HG03442 (cell line): ENCODE measurements around the gene PER2.
"Not testable (repeated sequence)": the region's sequence is repeated elsewhere in the genome, so short reads cannot be mapped to it uniquely, and the experiment has no call there.

Experiments
- ATAC-seq: cut with Tn5 transposase; IDR thresholded peaks from one replicate; pipeline ENCODE4 v1.9.1; 2021; ENCODE audit warnings: mild to moderate bottlenecking, moderate library complexity; ENCODE audit not compliant: unreplicated experiment

The PER2 gene

GRCh38 chr2:238287737-238288649 is at the start of gene PER2:
PER2 (minus strand) TSS chr2:238288610; CDS start chr2:238277936, 10,674 bp downstream.
- peak; percentile 36 for ATAC-seq

- no peak for ATAC-seq
Measured at GRCh38 chr2:238337846-238338245, 49.4 kb upstream of the PER2 start.

- ATAC-seq = no peak
Measured at GRCh38 chr2:238336793-238337444, 48.5 kb upstream of the PER2 start.

- no peak for ATAC-seq
Measured at GRCh38 chr2:238336151-238336550, 47.7 kb upstream of the PER2 start.

- ATAC-seq = not testable (repeated sequence)
Measured at GRCh38 chr2:238335591-238335990, 47.2 kb upstream of the PER2 start.

GRCh38 chr2:238334885-238335284 is 46.5 kb upstream of the PER2 start:
- no peak for ATAC-seq

GRCh38 chr2:238331916-238332315 is 43.5 kb upstream of the PER2 start:
- ATAC-seq = no peak

- ATAC-seq = no peak
Measured at GRCh38 chr2:238330391-238330790, 42.0 kb upstream of the PER2 start.

GRCh38 chr2:238327751-238328150 is 39.3 kb upstream of the PER2 start:
- ATAC-seq = no peak

GRCh38 chr2:238326801-238327365 is 38.5 kb upstream of the PER2 start:
- no peak for ATAC-seq

- ATAC-seq = no peak
Measured at GRCh38 chr2:238325694-238326093, 37.3 kb upstream of the PER2 start.

- not testable (repeated sequence) for ATAC-seq
Measured at GRCh38 chr2:238324248-238324647, 35.8 kb upstream of the PER2 start.

GRCh38 chr2:238322001-238322411 is 33.6 kb upstream of the PER2 start:
- ATAC-seq = no peak

GRCh38 chr2:238321467-238321866 is 33.1 kb upstream of the PER2 start:
- ATAC-seq = no peak

GRCh38 chr2:238320648-238321281 is 32.4 kb upstream of the PER2 start:
- peak; percentile 30 for ATAC-seq

GRCh38 chr2:238320246-238320647 is 31.8 kb upstream of the PER2 start, which contains the start of gene TRAF3IP1:
TRAF3IP1 (plus strand) TSS chr2:238320518; CDS start chr2:238320663, 145 bp downstream.
- ATAC-seq = peak; percentile 96

- ATAC-seq = no peak
Measured at GRCh38 chr2:238315031-238315595, 26.7 kb upstream of the PER2 start.

- ATAC-seq = no peak
Measured at GRCh38 chr2:238314576-238314975, 26.2 kb upstream of the PER2 start.

GRCh38 chr2:238313991-238314350 is 25.6 kb upstream of the PER2 start:
- no peak for ATAC-seq

GRCh38 chr2:238313289-238313990 is 25.0 kb upstream of the PER2 start:
- no peak for ATAC-seq
